ENCODE results near the gene IFNAR1.
"Not testable (repeated sequence)": the region's sequence is repeated elsewhere in the genome, so short reads cannot be mapped to it uniquely, and the experiment has no call there.

IFNAR1 gene

DNA sequence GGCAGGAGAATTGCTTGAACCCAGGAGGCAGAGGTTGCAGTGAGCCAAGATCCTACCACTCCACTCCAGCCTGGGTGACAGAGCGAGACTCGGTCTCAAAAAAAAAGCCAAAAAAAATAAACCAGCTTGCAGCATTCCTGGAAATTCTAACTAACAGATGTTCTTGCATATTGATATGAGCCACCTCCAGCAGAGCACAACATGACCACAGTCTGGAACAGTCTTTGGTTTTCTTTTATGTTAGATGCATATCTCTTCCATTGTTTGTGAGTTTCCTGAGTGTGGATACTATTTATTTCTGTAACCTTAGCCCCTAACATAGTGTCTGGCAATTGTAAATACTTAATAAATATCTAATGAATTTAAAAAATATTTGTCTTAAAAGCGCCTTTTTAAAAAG lies 23.9 kb downstream of the IFNAR1 start:
- DNase-seq (ENCODE audit: low read depth) = no peak

DNA sequence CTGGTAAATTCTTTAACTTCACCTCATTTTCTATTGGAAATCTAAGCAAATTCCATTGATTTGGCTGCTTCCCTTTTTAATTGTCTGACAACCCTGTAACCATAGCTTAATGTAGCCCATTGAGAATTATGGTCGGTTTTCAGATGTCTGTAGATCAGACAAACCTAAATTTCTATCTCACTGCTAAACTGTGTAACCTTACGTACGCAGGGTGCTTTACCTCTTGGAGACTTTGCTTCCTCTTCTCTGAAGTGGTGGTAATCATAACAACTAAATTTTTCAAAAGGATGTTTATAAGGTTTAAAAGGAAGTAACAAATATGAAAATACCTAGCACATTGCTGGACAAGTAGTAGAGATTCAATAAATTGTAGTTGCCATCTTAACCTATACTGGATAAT lies 25.9 kb downstream of the IFNAR1 start:
- no peak for DNase-seq (ENCODE audit: low read depth)

DNA sequence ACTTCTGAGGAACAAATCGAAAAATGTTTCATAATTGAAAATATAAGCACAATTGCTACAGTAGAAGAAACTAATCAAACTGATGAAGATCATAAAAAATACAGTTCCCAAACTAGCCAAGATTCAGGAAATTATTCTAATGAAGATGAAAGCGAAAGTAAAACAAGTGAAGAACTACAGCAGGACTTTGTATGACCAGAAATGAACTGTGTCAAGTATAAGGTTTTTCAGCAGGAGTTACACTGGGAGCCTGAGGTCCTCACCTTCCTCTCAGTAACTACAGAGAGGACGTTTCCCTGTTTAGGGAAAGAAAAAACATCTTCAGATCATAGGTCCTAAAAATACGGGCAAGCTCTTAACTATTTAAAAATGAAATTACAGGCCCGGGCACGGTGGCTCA lies 30.6 kb downstream of the IFNAR1 start:
- no peak for DNase-seq (ENCODE audit: low read depth)

DNA sequence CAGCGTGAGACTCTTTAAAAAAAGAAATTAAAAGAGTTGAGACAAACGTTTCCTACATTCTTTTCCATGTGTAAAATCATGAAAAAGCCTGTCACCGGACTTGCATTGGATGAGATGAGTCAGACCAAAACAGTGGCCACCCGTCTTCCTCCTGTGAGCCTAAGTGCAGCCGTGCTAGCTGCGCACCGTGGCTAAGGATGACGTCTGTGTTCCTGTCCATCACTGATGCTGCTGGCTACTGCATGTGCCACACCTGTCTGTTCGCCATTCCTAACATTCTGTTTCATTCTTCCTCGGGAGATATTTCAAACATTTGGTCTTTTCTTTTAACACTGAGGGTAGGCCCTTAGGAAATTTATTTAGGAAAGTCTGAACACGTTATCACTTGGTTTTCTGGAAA lies 31.2 kb downstream of the IFNAR1 start:
- DNase-seq (ENCODE audit: low read depth) = no peak

DNA sequence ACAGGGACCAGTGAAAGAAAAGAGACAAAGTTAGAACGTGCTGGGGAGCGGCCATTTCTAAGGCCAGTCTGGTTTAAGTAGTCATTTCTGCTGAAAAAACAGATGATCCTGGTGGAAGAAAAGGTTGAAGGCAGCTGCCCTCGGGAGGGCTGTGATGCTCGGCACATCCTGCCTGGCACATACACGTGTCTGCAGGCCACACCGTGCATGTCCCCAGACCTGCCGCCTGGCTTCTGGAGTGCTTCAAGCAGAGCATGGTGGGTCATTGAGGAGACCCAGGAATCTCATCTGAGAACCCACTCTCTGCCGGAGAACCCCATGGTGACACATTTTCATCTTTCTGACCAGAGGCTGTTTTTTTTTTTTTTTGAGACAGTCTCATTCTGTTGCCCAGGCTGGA lies 32.4 kb downstream of the IFNAR1 start:
- DNase-seq (ENCODE audit: low read depth) = no peak

DNA sequence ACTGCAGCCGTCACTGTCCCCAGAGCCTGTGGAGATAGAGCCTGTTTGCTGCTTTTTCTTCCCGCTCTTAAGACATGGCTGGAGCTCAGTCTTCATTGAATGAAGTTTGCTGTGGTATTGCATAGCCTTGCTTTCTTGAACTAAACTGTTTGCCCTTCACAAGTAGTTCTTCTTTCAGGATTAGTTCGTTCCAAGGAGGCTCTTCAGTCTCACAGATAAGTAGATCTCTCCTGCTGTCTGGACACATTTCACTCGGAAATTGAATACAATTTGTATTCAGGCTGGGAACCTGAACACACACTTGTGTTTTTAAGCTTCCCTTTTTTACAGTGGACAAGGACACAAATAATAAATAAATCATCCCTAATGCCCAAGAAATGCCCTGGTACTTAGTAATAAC lies 34.7 kb downstream of the IFNAR1 start:
- no peak for DNase-seq (ENCODE audit: low read depth)

DNA sequence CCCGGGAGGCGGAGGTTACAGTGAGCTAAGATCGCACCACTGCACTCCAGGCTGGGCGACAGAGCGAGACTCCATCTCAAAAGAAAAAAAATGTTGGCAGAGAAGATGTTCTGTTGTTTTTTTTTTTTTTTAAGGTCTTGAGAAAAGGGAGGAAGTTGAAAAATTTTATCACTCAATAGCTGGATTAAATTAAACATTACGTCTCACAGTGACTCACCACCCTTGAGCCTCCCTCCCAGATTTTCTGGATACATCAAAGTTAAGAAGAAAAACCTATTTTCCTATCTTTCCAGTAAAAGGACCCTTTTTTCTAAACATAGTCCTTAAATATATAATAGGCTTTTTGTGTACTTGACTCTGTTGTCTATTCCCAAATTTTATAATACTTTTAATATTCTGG lies 35.5 kb downstream of the IFNAR1 start:
- no peak for DNase-seq (ENCODE audit: low read depth)

DNA sequence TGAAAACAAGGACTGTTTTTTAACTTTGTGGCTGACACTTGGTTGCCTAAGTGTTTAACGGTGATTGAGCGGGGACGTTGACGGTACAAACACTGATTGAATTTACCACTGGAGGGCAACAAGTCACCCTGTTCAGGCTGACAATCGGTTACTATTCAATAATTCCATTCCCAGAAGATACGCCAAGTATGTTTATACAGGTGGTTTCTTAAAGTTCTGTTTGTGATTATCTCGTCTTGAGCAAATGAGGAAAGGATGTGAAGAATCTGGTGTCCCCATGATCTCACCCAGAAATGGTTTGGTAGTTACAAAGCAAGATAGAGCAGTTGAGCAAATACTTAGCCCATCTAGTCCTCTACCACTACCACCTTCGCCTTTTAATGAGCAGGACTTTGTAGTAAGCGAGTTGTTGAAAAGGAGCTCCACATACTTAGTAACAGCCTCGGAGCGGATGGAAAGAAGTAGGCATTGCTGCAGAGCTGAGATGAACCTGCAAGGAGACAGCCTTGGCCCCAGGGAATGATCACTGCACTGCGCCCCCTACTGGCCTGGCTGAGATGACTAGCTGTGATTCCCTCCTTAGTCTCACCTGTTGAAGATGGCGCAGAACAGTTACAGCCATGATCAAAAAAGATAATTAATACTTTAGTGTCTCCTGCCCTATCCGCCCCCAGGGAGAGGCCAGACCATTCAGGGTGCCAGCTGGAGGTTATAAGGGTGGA lies 36.3 kb downstream of the IFNAR1 start:
- peak; percentile 53 for DNase-seq (ENCODE audit: low read depth)

DNA sequence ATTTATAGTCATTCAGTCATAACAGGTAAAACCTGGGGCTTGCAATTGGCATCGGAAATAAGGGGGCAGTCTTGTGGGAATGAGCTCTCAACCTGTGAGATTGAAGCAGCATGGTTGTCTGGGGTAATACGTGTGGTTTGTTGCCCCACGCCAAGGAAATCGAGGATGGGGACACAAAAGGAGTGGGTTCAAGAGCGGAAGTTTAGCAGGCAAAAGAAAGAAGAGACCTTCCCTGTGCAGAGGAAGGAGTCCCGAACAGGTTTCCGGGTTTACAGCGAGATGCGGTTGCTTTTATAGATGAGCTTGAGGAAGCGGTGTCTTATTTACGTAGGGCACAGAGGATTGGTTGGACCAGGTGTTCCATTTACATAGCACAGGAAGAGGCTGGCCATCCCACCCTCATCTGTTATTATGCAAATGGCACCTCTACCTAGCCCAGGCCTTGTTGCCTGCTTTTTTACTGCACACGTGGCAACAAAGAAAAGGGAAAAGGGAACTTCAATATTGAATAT lies 37.3 kb downstream of the IFNAR1 start:
- DNase-seq (ENCODE audit: low read depth) = no peak

DNA sequence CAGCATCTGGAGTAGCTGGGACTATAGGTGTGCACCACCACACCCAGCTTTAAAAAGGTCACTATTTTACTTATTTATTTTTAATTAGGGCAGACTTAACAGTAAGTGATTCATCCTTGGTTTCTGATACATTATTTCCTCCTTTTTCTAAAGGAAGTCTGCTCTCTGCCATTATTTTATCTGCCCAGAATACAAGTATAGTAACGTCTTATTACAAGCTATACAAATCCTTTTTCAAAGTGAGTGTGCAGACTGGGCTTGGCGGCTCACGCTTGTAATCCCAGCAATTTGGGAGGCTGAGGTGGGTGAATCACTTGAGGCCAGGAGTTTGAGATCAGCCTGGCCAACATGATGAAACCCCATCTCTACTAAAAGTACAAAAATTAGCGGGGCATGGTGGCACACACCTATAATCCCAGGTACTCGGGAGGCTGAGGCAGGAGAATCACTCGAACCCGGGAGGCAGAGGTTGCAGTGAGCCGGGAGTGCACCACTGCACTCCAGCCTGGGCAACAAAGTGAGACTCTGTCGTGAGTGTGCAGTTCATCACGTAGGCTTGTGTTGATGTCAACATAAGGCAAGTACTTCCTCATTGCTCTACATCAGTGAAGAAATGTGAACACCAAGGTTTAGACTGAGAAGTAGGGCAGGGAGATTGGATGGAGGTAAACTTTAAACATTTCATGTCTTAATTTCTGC lies 39.3 kb downstream of the IFNAR1 start:
- DNase-seq (ENCODE audit: low read depth) = not testable (repeated sequence)

DNA sequence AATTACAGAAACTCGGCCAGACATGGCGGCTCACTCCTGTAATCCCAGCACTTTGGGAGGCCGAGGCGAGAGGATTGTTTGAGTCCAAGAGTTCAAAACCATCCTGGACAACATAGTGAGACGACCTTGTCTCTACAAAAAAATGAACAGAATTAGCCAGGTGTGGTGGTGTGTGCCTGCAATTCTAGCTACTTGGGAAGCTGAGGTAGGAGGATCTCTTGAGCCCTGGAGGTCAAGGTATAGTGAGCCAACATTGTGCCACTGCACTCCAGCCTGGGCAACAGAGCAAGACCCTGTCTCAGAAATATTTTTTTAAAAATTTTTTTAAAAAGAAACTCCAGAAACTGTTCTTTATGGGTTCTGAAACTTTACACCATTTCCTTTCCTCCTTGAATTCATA lies 40.1 kb downstream of the IFNAR1 start:
- no peak for DNase-seq (ENCODE audit: low read depth)

DNA sequence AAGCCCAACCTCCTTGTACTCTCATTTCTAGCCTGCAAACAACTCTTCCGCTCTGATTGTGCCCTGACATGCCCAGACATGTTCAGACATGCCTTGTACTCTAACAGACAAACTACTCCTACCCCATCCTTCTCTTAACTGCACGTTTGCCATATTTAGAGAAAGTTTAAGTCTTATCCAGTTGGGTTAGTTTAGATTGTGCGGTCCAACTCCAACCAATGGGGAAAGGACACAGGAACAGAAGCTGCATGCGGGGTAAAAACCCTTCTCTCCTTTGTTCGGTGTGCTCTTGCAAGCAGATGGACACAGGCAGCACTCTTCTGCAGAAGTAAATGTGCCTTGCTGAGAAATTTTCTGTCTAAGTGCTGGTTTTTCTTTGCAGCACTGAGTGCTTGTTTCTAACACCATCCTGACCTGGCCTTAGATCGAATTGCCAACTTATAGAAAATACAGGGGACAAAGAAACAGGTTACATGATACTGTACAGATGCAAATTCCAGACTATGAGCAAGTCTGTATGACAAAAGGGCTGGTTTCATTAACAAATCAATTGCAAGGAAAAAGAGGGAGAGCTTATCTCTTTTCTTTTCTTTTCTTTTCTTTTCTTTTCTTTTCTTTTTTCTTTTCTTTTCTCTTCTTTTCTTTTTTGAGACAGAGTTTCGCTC lies 42.7 kb downstream of the IFNAR1 start:
- DNase-seq (ENCODE audit: low read depth) = no peak

DNA sequence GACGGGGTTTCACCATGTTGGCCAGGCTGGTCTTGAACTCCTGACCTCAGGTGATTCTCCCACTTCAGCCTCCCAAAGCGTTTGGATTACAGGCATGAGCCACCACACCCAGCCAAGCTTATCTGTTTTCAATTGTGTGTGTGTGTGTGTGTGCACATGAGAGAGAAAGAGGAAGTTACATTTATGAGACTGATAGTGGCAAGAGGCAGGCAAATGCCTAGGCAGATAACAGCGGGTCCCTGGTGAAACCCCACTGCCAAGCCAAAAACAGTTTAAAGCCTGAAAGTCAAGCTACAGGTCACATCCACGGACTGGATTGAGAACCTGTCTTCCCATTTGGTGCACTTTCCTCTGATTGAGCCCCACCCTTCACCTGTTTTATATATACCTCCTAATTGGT lies 43.4 kb downstream of the IFNAR1 start:
- no peak for DNase-seq (ENCODE audit: low read depth)

DNA sequence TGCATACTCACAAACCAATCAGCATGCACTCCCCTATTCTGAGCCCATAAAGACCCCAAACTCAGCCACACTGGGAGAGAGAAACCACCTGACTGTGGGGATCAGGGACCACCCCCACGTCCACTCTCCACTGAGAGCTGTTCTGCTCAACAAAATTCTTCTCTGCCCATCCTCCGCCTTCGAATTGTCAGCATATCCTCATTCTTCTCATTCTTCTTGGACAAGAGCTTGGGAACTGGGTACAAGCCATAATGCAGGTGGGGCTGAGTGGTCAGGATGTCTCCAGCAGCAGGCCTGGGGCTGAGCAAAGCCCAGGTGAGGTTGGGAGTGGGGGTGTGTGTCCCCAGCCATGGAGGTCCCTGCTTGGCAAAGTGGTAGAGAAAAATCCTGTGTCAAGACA lies 43.8 kb downstream of the IFNAR1 start:
- DNase-seq (ENCODE audit: low read depth) = no peak

DNA sequence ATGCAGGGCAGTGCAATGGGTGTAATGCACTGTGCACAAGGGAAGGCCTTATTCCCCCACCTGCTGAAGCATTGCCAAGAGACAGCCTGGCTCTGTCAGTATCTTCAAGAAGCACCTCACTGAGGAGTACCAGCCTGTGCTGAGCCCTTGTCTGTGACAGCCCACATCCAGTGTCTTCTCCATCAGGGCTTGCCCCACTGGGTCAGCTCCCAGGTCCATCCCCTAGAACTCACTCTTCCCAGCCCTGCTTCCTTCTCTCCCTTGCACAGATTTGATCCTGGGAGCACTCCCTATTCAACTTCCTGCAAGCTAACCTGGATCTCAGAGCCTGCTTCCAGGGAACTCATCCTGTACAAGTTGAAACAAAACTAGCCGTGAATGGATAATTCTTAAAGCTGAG lies 44.8 kb downstream of the IFNAR1 start:
- no peak for DNase-seq (ENCODE audit: low read depth)

DNA sequence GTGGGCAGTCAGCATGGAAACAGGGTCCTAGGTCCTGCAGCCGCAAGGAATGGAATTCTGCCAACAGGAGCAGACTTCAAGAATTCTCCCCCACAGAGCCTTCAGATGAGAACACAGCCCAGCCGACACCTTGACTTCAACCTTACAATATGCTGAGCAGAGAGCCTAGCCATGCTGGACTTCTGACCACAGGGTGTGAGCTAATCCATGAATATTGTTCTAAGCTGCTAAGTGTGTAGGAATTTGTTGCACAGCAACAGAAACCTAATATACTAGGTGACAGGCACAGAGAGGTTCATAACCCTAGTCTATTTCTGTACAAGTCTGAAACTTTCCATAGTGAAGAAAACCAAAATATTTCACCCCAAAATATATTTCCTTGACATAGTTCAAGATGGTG lies 45.5 kb downstream of the IFNAR1 start:
- DNase-seq (ENCODE audit: low read depth) = no peak

DNA sequence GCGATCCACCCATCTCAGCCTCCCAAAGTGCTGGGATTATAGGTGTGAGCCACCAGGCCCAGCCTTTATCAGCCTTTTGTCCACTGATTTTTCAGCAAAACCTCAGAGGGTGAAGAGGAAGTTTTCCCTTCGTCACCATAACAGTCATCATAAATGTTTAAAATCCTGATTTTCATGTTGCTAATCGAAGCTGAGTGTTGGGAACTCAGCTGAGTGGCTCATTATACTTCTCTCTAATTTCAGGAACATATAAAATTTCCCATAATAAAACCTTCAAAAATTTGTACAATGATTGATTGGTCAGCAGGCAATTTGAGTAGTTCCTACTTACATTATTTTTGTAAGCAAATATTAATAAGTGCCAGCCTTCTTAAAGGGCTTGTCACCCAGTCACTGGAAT lies 46.6 kb downstream of the IFNAR1 start:
- DNase-seq (ENCODE audit: low read depth) = no peak

DNA sequence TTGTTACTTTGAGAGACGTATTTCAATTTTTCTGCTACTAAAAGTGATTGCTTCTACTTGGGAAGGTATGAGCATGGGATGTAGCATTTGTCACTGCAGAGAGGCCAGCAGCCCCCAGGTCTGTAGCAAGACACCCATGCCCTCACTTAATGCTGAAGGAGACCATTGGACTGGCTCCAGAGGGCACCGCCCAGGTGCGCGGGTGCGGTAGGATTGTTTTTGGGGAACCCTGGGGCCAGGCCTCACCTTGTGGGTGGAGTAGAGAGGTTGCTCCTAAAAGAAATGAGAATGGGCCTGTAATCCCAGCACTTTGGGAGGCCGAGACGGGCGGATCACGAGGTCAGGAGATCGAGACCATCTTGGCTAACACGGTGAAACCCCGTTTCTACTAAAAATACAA lies 47.8 kb downstream of the IFNAR1 start:
- no peak for DNase-seq (ENCODE audit: low read depth)

DNA sequence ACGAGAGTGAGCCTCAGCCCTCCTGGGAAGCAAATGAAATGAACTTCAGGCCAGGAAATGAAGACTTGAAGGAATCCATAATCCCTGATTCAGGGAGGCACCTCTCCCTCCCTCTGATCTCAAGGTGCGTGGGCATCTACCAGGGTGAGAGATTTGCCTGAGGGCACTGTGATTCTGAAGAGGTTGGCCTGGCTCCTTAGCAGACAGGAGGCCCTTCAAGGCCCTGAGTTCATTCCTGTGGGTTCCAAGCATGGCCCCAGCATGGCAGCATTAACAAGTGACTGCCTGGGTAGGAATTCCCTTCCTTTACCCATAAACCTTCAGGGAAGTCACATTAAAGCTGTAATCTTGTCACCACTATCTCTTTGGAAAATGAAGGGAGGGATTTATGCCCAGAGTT lies 48.7 kb downstream of the IFNAR1 start:
- DNase-seq (ENCODE audit: low read depth) = no peak

DNA sequence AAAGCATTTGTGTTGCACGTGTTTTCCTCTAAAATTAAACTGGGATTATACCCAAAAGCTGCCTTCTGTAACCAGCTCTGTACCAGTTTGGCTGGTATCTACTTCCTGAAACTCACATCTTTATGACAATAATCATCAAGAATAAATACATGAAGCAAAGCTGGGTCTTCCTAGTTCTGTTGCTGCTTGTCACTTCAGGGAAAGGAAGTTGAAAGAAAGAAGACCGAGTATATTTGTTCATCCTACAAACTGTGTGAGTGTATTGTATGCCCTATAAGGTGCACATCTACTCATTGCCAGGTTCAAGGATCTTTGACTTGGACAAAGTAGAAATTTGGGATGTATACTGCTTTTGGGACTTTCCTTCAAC lies 49.3 kb downstream of the IFNAR1 start:
- DNase-seq (ENCODE audit: low read depth) = no peak

DNA sequence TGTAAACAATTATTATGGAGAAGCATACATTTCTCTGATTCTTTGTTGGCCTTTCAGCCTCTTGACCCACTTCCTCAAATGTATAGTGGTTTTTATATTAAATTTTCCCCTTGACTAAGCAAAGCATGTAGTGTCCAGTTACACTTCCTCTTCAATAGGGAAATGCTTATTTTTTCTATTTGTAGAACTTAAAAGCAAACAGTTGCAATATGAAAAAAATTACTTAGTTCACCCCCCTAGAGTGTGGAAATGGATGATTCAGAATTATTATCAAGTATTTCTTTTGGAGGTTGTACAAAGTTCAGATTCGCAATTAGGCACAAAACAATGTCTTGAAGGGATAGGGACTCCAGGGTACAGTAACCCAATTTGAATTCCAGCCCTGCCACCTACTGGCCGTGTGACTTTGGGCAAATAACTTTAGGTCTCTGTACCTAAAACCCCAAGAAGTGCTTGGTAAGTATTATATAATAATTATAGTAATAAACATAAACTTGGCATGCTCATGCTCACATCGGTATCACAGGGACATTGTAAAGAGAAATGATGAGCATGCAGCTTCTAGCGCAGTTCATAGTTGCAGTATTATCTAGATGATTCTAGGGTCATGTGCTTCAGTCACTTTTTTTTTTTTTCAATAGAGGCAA lies 49.8 kb downstream of the IFNAR1 start:
- DNase-seq (ENCODE audit: low read depth) = no peak

DNA sequence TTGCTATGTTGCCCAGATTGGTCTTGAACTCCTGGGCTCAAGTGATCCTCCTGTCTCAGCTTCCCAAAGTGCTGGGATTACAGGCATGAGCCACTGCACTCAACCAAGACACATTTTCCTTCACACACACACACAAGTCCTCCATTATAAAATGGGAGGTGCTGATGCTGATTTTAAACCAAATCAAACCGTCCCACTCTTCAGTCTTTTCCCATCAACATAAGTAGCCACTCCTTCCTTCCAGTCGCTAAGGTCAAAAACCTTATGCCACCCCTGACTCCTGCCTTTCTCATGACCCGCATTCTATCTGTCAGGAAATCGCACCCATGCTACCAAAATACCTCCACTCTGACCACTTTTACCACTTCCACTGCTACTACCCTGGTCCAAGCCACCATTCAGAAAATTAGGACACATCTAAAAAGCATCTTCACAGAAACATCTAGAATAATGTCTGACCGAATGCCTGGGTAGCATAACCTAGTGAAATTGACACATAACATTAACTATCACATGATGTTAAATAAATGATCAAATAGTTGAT lies 50.4 kb downstream of the IFNAR1 start:
- DNase-seq (ENCODE audit: low read depth) = no peak
